PC-9 (cell line): Measurements from ENCODE around the gene AUH. TPM values are rescaled to one million over a fixed set of nuclear protein-coding genes. Genes with fewer than 3 reads are reported as not detected.

Experiments used
- BruUV-seq: library from RNA; stranded (reverse); fragments of 400-500 nt; replicated peaks from 2 replicates; lab custom pipeline; 2021; lab: Mats Ljungman, UMichigan
- CTCF ChIA-PET: fragments of 300-600 bp; sonication (Branson Sonifier 250); formaldehyde crosslinking; loops from one replicate; lab custom pipeline; 2022; ENCODE audit warnings: antibody characterized with exemption; lab: Charles Lee
- POLR2A ChIA-PET: fragments of 300-600 bp; sonication (Branson Sonifier 250); formaldehyde crosslinking; loops from one replicate; lab custom pipeline; 2022; ENCODE audit warnings: antibody characterized with exemption; ENCODE audit not compliant: unreplicated experiment; lab: Charles Lee
- DNase-seq, 2 experiments: peaks; one replicate each; pipeline versions ENCODE4 v3.0.0 to v3.0.0-alpha.2; 2015 to 2022; ENCODE audit warnings: mixed read lengths in 1 of 2
- H2AFZ ChIP-seq: fragments of 200-600 bp; sonication (generic); 2 replicates; pipeline ENCODE4 v1.8.1; 2017; ENCODE audit warnings: antibody characterized with exemption
- H3F3A ChIP-seq: fragments of 200-600 bp; sonication (generic); 2 replicates; pipeline ENCODE4 v1.8.1; 2017; ENCODE audit warnings: antibody characterized with exemption, mild to moderate bottlenecking, low read depth; ENCODE audit not compliant: insufficient read depth
- H3K27ac ChIP-seq: fragments of 200-600 bp; sonication (generic); 2 replicates; pipeline ENCODE4 v1.6.1; 2016; ENCODE audit warnings: mixed run types
- H3K27me3 ChIP-seq: fragments of 200-600 bp; sonication (generic); 2 replicates; pipeline ENCODE4 v1.6.1; 2016; ENCODE audit warnings: low read depth, mixed run types; ENCODE audit not compliant: insufficient read depth
- H3K36me3 ChIP-seq: fragments of 200-600 bp; sonication (generic); 2 replicates; pipeline ENCODE4 v1.6.1; 2016; ENCODE audit warnings: low read depth, mixed run types
- H3K4me1 ChIP-seq: fragments of 200-600 bp; sonication (generic); replicated peaks from 2 replicates; pipeline ENCODE4 v1.6.1; 2016; ENCODE audit warnings: mixed run types; ENCODE audit not compliant: insufficient read depth
- H3K4me2 ChIP-seq: fragments of 200-600 bp; sonication (generic); 2 replicates; pipeline ENCODE4 v1.6.1; 2017; ENCODE audit warnings: mixed run types
- H3K4me3 ChIP-seq: fragments of 200-600 bp; sonication (generic); 2 replicates; pipeline ENCODE4 v1.6.1; 2016; ENCODE audit warnings: mixed run types
- H3K79me2 ChIP-seq: fragments of 200-600 bp; sonication (generic); 2 replicates; pipeline ENCODE4 v1.6.1; 2017; ENCODE audit warnings: low read depth, mixed run types
- H3K9me2 ChIP-seq: fragments of 200-600 bp; sonication (generic); 2 replicates; pipeline ENCODE4 v1.8.1; 2017; ENCODE audit warnings: mild to moderate bottlenecking; ENCODE audit not compliant: insufficient read depth
- H3K9me3 ChIP-seq: fragments of 200-600 bp; sonication (generic); 2 replicates; pipeline ENCODE4 v1.8.1; 2016; ENCODE audit warnings: low read depth; ENCODE audit not compliant: insufficient read depth
- H4K20me1 ChIP-seq: fragments of 200-600 bp; sonication (generic); 2 replicates; pipeline ENCODE4 v1.8.1; 2017; ENCODE audit not compliant: insufficient read depth
- CTCF ChIP-seq: fragments of 200-600 bp; sonication (generic); conservative IDR thresholded peaks from 2 replicates; pipeline ENCODE4 v1.6.1; 2017; ENCODE audit warnings: mixed run types, antibody characterized with exemption, mild to moderate bottlenecking, moderate library complexity
- EZH2 ChIP-seq: fragments of 200-600 bp; sonication (generic); IDR thresholded peaks from 2 replicates; pipeline ENCODE4 v1.8.0; 2017; ENCODE audit warnings: antibody characterized with exemption, low read depth
- intact Hi-C: fragments of 100-400 bp; cut with micrococcal nuclease; formaldehyde crosslinking; loops from one replicate; pipeline ENCODE4 v1.10.0; 2022; ENCODE audit not compliant: unreplicated experiment
- total RNA-seq: library from RNA; stranded (reverse); gene quantifications from 2 replicates; pipeline ENCODE4 v1.2.3, GENCODE V29; 2021

The AUH gene
- total RNA-seq, 1 experiment from 2014 or later = 24.9 TPM

- H3K9me3 ChIP-seq = no peaks in the 10 kb centered on the region
- no peak overlapping the region for H2AFZ ChIP-seq
- H3K36me3 ChIP-seq = peaks cover 20% of the 10 kb centered on the region; the same call in 1 of the 2 replicates
- H3F3A ChIP-seq = no peaks in the 10 kb centered on the region
- no peak overlapping the region for H3K4me2 ChIP-seq
- no peaks in the 10 kb centered on the region for H3K27me3 ChIP-seq
- TF ChIP-seq CTCF (no peak), EZH2 (no peak)
- no peak overlapping the region for H3K4me3 ChIP-seq
- H3K27ac ChIP-seq = no peak overlapping the region
- intact Hi-C loops = no loop called here
- CTCF ChIA-PET = no interaction called here
- no peaks in the 10 kb centered on the region; the same call in 1 of the 2 replicates for H3K9me2 ChIP-seq
- no peaks in the 10 kb centered on the region for H3K4me1 ChIP-seq
- no TSS peak for BruUV-seq
- POLR2A ChIA-PET = no interaction called here
- no peak for DNase-seq
- no peaks in the 10 kb centered on the region for H3K79me2 ChIP-seq
- H4K20me1 ChIP-seq = no peaks in the 10 kb centered on the region
Measured at GRCh38 chr9:91291866-91292265, 69.9 kb downstream of the AUH start.

GRCh38 chr9:91289244-91289643 is 72.5 kb downstream of the AUH start:
- H3K27me3 ChIP-seq = no peaks in the 10 kb centered on the region
- no TSS peak for BruUV-seq
- POLR2A ChIA-PET = interaction anchor here (0.6 kb wide), 1 partner anchor 144 kb away, joined by 3 read pairs; no protein-coding TSS in a partner anchor
- H3K36me3 ChIP-seq = peaks cover 2% of the 10 kb centered on the region; the same call in 1 of the 2 replicates
- H3K79me2 ChIP-seq = no peaks in the 10 kb centered on the region
- TF ChIP-seq EZH2 = no peak
- no peak overlapping the region for H3K4me2 ChIP-seq
- H3K4me3 ChIP-seq = no peak overlapping the region
- intact Hi-C loops = no loop called here
- no peaks in the 10 kb centered on the region for H4K20me1 ChIP-seq
- no peak for DNase-seq
- no peaks in the 10 kb centered on the region; the same call in 1 of the 2 replicates for H3K9me2 ChIP-seq
- no peaks in the 10 kb centered on the region for H3K4me1 ChIP-seq
- CTCF ChIA-PET = no interaction called here
- H3K9me3 ChIP-seq = no peaks in the 10 kb centered on the region
- H2AFZ ChIP-seq = no peak overlapping the region
- H3K27ac ChIP-seq = no peak overlapping the region
- H3F3A ChIP-seq = no peaks in the 10 kb centered on the region

- H3K27ac ChIP-seq = no peak overlapping the region
- H3K36me3 ChIP-seq = 0 out of 2 replicates have a peak, but pooled peaks cover 4% of the 10 kb centered on the region
- POLR2A ChIA-PET = interaction anchor here (0.7 kb wide), 1 partner anchor 799 kb away, joined by 3 read pairs; no protein-coding TSS in a partner anchor
- H4K20me1 ChIP-seq = no peaks in the 10 kb centered on the region
- H3K4me3 ChIP-seq = no peak overlapping the region
- no peaks in the 10 kb centered on the region for H3K9me3 ChIP-seq
- intact Hi-C loops = no loop called here
- CTCF ChIA-PET = no interaction called here
- no peak overlapping the region for H2AFZ ChIP-seq
- no peaks in the 10 kb centered on the region for H3K4me1 ChIP-seq
- no peaks in the 10 kb centered on the region; the same call in 1 of the 2 replicates for H3K9me2 ChIP-seq
- no peak for DNase-seq
- TF ChIP-seq EZH2 (no peak), CTCF (no peak)
- H3K79me2 ChIP-seq = no peaks in the 10 kb centered on the region
- H3K4me2 ChIP-seq = no peak overlapping the region
- no peaks in the 10 kb centered on the region for H3K27me3 ChIP-seq
- H3F3A ChIP-seq = no peaks in the 10 kb centered on the region
- BruUV-seq = no TSS peak
Measured at GRCh38 chr9:91285729-91286353, 75.9 kb downstream of the AUH start.
